Fibroblast of lung (primary cell): Measurements from ENCODE around the gene ITGB4.

Experiments used
- CTCF ChIP-seq, 2 donors: IDR thresholded peaks in 1 of 2; conservative IDR thresholded peaks in 1 of 2; 1 replicate in 1 of 2; 2 replicates in 1 of 2; pipeline ENCODE4 v1.5.1; 2011 to 2012; ENCODE audit warnings: low read length in 2 of 2, control low read depth in 1 of 2, inconsistent platforms in 1 of 2, low read depth in 1 of 2, mild to moderate bottlenecking in 1 of 2
- EZH2 ChIP-seq: IDR thresholded peaks from 2 replicates; pipeline ENCODE4 v1.5.1; 2012; ENCODE audit warnings: low read length, control low read depth, mild to moderate bottlenecking; ENCODE audit errors: missing control alignments

- TF ChIP-seq CTCF (conservative IDR thresholded peaks at IDR 0.05 in 1 of 2, IDR thresholded peaks at IDR 0.05 in 1 of 2; ENCODE audit: low read depth in 1 of 2, low read length in 2 of 2) (no peak), EZH2 (no peak)
Measured at GRCh38 chr17:75692976-75693375, 28.3 kb upstream of the ITGB4 start.
